HG02588 (cell line): ENCODE data around the gene ARID1B.

ENCODE experiments used
- ATAC-seq: cut with Tn5 transposase; IDR thresholded peaks from one replicate; pipeline ENCODE4 v1.9.1; 2021; ENCODE audit warnings: mild to moderate bottlenecking, moderate library complexity; ENCODE audit not compliant: unreplicated experiment

ARID1B gene

DNA sequence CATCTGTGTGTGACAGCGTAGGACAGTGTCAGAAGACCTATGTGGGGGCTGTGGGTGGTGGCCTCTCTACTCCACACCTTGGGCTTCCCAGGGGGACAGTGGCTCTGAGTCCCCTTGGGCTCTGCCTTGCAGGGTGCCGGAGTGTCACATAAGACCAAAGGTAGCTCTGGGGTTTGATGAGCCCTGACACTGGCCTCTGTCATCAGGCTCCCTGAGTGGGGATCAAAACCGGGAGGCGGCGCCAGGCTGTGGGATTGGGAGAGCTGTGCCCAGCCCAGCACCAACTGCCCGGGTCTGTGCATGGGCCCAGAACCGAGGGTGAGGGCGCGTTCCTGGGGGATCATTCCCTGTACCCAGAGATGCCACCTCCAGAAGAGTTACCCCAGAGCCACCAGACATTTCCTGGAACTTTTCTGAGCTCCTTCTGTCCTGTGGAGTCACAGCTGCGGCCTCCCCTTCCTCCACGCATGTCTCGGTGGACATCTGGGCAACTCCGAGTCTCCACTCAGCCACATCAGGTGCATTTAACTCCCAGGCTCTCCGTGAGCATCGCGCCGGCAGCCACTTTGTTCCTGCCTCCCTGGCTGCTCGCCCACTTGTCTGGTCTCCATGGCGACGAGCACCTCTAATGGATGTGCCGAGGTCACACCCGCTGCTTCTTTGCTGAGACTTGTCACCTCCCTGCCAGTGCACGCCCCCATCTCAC, 451.4 kb downstream of the ARID1B start:
- ATAC-seq: no peak

GRCh38 chr6:157229132-157229618, 452.0 kb downstream of the ARID1B start:
- no peak for ATAC-seq

DNA sequence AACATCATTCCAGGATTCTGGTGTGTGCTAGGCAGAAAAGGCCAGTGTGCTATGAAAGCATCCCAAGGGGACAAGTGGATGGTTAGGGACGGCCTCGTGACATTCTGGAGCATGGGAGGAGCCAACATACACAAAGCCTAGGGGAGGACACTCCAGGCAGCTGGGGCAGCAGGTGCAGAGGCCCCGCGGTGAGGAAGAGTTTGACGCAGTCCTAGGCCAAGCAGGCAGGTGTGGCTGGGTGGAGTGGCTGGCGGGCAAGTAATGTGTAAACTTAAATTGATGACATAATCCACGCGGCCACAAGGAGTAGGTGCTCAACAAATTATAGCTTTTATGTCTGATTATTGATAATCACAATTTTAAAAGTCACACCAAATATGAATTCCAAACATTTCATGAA, 452.5 kb downstream of the ARID1B start:
- ATAC-seq: no peak

- no peak for ATAC-seq
Observed at GRCh38 chr6:157230910-157231309, 453.7 kb downstream of the ARID1B start.

DNA sequence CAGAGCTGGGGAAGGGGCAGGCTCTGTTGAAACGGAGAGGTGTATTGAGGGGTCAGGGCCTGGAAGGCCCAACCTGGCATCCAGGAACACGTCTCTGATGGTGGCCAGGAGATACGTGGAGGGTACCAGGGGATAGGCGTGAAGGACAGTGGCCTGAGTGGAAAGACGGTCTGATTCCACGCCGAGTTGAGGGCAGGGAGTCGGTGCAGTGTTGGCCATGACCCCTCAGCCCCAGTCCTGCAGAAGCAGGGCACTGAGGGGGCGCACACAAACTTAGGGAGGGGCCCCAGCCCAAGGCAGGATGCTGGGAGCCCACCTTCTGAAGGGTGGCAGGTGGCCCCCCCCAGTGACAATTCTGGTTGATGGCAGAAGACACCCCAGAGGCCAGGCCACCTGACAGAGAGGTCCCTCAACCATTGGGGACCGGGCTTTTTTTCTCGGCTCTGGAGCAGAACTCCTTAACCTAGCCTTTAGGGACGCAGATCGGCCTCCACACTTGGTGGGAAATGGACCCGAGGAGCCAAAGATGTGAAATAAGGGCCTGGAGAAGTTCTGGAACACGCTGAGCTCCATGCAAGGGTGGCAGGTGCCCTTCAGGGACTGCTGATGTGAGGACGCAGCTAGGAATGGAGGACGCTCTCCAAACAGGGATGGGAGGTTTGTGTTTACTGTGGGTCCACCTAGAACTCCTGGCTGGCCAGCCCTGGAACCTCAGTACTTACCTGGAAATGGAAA, 455.1 kb downstream of the ARID1B start:
- ATAC-seq: no peak

- no peak for ATAC-seq
Observed at GRCh38 chr6:157233156-157233555, 456.0 kb downstream of the ARID1B start.

DNA sequence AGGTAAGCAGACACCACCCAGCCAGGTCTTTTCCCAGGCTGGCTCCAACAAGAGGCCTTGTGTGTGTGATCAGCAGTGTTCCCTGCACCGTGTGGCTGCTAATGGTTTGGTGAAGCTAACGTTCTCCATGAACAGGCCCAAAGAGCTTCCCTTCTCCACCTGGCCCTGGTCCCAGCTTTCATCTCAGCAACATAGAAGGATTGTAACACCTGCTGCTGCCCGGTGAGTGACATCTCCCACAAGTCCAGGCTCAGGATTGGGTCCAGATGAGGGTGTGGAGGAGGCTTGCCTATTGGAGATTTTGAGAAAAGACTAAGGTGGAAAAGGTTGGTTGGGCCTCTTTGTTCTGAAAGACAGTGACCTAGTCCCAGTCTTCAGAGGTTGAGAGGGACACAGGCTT, 456.5 kb downstream of the ARID1B start:
- no peak for ATAC-seq

- no peak for ATAC-seq
Observed at GRCh38 chr6:157235600-157236039, 458.4 kb downstream of the ARID1B start.

- no peak for ATAC-seq
Observed at GRCh38 chr6:157236040-157236725, 459.0 kb downstream of the ARID1B start.

DNA sequence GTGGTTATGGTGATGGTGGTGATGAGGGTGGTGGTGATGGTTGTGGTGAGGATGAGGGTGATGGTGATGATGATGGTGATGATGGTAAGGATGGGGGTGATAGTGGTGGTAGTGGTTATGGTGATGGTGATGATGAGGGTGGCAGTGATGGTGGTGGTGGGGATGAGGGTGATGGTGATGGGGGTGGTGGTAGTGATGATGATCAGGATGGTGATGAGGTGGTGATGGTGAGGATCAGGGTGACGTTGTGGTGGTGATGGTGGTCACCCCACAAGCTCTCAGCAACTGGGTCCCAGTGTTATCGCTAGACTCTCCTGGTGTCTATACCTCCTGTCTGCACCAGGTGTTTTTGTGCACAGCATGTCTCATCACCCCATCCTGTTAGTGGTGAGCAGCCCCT, 461.2 kb downstream of the ARID1B start:
- ATAC-seq: no peak

GRCh38 chr6:157239148-157239547, 462.0 kb downstream of the ARID1B start:
- no peak for ATAC-seq

- no peak for ATAC-seq
Observed at GRCh38 chr6:157239671-157240058, 462.5 kb downstream of the ARID1B start.

- no peak for ATAC-seq
Observed at GRCh38 chr6:157240059-157240959, 463.1 kb downstream of the ARID1B start.

GRCh38 chr6:157240960-157241311, 463.8 kb downstream of the ARID1B start:
- no peak for ATAC-seq

GRCh38 chr6:157242791-157243190, 465.6 kb downstream of the ARID1B start:
- no peak for ATAC-seq

DNA sequence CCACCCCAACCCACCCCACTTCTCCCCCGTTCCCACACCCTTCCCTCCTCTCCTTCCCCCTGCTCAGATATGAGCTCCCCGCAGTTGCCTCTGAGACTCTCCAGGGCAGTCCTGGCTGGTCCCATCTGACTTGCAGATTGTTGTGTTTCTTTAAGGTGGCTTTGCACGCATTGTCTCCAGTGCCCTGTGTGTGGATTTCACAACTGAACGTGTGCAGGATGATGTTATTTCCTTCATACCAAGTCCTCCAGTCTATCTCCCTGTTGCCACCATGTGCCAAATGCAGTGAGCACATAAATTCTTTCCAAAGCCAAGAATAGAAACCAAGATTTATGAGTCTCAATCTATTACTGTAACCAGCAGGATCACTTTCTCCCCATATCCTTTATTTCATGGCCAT, 467.0 kb downstream of the ARID1B start:
- ATAC-seq: no peak

GRCh38 chr6:157244780-157245179, 467.6 kb downstream of the ARID1B start:
- ATAC-seq: no peak

- no peak for ATAC-seq
Observed at GRCh38 chr6:157245436-157245835, 468.3 kb downstream of the ARID1B start.

- no peak for ATAC-seq
Observed at GRCh38 chr6:157246048-157246630, 469.0 kb downstream of the ARID1B start.

DNA sequence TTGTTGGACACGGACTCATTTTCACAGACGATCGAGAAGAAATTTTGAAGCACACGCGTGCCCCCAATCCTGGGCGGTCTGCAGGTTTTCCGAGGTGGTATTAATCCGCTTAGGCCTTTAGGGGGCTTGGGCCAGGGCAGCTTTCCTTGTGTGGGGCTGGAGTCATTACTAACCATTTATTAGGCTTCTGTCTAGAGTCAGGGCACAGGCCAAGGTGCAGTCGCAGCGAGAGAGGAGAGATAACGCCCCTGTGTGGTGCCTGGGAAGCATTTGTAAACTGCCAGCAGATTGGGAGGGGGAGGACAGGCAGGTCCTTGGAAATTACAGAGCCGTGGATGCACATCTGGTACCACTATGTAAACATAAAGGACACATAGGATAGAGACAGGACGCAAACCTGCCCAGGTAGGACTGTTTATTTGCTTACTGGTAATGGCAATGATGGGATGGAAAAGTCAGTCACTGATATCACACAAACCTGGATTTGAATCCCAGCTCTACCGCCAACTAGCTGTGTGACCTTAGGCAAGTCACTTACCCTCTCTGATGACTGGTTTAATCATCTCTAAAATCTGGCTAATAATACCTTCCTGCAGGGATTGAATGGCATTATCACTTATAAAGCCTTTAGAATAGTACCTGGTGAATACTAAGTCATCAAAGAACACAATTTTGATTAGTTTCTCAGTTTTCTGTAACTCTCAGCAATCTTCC, 469.8 kb downstream of the ARID1B start:
- ATAC-seq: no peak
